ENCODE data around the gene LRP1B.

Gene LRP1B

DNA sequence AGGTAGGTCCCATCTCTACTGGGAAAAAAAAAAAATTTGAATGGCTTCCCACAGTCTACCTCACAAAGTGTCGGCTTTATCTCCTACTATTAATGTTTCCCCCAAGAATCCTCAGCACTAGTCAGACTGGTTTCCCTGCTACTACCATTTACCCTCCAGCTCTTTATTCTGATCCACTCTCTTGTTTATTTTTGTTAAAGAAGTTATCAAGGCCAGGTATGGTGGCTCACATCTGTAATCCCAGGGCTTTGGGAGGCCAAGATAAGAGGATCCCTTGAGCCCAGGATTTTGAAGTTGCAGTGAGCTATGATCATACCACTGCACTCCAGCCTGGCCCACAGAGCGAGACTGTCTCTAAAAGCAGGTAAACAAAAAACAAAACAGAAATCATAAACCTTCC is 1275.3 kb downstream of the LRP1B start:
- ATAC-seq = no peak
- TF ChIP-seq RARB (CRISPR knock-in tag; IDR thresholded peaks at IDR 0.05) (no peak), ZC3H10 (CRISPR knock-in tag; IDR thresholded peaks at IDR 0.05) (no peak), BACH2 (CRISPR knock-in tag; IDR thresholded peaks at IDR 0.05; ENCODE audit: borderline replicate concordance) (no peak)

DNA sequence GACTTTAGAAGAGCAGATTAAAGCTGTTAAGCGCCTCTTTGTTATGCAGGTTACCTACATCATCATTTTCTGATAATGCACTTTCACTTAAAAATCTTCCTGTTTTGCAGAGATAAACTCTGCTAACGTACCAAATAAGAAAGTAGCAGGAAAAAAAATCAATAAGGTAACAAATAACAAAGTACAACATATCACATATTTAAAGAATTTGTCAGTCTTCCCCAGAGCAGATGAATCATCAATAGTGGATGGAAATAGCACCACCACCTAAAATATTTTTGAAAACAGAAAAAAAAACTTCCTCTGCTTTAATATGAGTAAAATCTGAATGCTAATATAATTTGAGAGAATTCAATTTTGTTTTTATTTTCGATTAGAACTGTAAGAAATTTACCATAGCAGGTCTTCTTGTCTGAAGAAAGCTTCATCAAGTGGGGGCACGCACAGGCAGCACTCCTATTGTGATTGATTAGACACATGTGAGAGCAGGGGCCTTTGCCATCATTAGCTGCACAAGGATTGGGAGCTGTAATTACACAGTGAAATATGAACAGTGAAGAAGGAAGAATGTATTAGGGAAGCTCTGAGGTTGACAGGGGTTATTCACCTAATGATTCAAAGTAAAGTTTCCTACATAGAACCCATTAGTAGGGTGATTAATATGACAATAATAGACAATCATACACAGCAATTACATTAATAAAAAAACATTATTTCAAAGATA is 1279.4 kb downstream of the LRP1B start:
- no peak for ATAC-seq
- TF ChIP-seq ZNF8 (CRISPR knock-in tag; IDR thresholded peaks at IDR 0.05) (no peak), ESRRG (CRISPR knock-in tag; IDR thresholded peaks at IDR 0.05) (no peak), ZFP3 (CRISPR knock-in tag; IDR thresholded peaks at IDR 0.05) (no peak), ZNF565 (CRISPR knock-in tag; conservative IDR thresholded peaks at IDR 0.05; ENCODE audit: low read depth) (no peak), BACH2 (CRISPR knock-in tag; IDR thresholded peaks at IDR 0.05; ENCODE audit: borderline replicate concordance) (no peak), ZFP30 (CRISPR knock-in tag; IDR thresholded peaks at IDR 0.05) (no peak), OSR1 (CRISPR knock-in tag; IDR thresholded peaks at IDR 0.05) (no peak), RARB (CRISPR knock-in tag; IDR thresholded peaks at IDR 0.05) (no peak), PPARA (CRISPR knock-in tag; IDR thresholded peaks at IDR 0.05; ENCODE audit: borderline replicate concordance) (no peak)
- TF ChIP-seq, protein P1, sequence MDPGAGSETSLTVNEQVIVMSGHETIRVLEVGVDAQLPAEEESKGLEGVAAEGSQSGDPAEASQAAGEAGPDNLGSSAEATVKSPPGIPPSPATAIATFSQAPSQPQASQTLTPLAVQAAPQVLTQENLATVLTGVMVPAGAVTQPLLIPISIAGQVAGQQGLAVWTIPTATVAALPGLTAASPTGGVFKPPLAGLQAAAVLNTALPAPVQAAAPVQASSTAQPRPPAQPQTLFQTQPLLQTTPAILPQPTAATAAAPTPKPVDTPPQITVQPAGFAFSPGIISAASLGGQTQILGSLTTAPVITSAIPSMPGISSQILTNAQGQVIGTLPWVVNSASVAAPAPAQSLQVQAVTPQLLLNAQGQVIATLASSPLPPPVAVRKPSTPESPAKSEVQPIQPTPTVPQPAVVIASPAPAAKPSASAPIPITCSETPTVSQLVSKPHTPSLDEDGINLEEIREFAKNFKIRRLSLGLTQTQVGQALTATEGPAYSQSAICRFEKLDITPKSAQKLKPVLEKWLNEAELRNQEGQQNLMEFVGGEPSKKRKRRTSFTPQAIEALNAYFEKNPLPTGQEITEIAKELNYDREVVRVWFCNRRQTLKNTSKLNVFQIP (CRISPR knock-in tag; IDR thresholded peaks at IDR 0.05; ENCODE audit: borderline replicate concordance, low read depth) = no peak
- TF ChIP-seq, protein P2, sequence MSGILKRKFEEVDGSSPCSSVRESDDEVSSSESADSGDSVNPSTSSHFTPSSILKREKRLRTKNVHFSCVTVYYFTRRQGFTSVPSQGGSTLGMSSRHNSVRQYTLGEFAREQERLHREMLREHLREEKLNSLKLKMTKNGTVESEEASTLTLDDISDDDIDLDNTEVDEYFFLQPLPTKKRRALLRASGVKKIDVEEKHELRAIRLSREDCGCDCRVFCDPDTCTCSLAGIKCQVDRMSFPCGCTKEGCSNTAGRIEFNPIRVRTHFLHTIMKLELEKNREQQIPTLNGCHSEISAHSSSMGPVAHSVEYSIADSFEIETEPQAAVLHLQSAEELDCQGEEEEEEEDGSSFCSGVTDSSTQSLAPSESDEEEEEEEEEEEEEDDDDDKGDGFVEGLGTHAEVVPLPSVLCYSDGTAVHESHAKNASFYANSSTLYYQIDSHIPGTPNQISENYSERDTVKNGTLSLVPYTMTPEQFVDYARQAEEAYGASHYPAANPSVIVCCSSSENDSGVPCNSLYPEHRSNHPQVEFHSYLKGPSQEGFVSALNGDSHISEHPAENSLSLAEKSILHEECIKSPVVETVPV (CRISPR knock-in tag; IDR thresholded peaks at IDR 0.05) = no peak

DNA sequence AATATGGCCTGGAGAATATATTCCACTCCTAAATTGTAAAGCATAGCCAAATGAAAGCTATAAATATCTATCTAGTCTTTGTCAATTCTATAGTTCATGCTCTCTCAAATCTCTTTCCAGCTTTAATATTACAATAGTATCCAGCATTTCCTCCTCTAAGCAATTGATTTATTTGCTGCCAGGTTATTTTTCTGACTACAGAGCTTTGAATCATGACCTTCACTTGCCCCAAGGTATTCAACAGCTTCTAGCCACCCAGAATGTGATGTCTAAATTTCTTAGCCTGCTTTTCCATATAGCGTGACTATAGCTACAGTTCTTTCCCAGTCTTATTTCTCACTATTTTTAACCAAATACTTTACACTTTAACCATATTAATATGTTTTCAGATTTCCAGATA is 1287.6 kb downstream of the LRP1B start:
- TF ChIP-seq ARNTL (CRISPR knock-in tag; IDR thresholded peaks at IDR 0.05; ENCODE audit: borderline replicate concordance, low read depth) (no peak), PPARA (CRISPR knock-in tag; IDR thresholded peaks at IDR 0.05; ENCODE audit: borderline replicate concordance) (no peak), BACH2 (CRISPR knock-in tag; IDR thresholded peaks at IDR 0.05; ENCODE audit: borderline replicate concordance) (no peak), ISL1 (CRISPR knock-in tag; IDR thresholded peaks at IDR 0.05) (no peak), ZNF565 (CRISPR knock-in tag; conservative IDR thresholded peaks at IDR 0.05; ENCODE audit: low read depth) (no peak)
- TF ChIP-seq, protein P1 (CRISPR knock-in tag; IDR thresholded peaks at IDR 0.05; ENCODE audit: borderline replicate concordance, low read depth) = no peak
- no peak for ATAC-seq

DNA sequence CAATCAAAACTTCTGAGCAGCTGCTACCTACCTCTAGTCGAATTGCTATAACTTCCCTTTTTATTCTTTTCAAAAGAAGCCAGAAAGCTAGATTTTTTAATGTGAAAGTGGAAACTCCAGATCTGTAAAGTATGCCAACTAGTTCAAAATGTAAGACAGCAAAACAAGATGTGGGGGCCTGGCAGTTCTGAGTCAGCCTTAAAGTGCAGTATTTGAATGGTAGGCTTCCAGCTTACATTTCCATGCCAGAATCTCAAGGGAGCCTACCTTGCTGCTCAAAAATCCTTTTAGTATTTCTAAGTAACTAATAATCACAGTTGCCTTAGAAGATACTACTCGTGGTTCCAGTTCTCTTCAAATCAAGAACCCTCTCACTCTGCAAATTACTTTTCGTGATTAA is 1288.7 kb downstream of the LRP1B start:
- TF ChIP-seq PPARA (CRISPR knock-in tag; IDR thresholded peaks at IDR 0.05; ENCODE audit: borderline replicate concordance) (no peak), RARB (CRISPR knock-in tag; IDR thresholded peaks at IDR 0.05) (no peak)
- TF ChIP-seq, protein P3, sequence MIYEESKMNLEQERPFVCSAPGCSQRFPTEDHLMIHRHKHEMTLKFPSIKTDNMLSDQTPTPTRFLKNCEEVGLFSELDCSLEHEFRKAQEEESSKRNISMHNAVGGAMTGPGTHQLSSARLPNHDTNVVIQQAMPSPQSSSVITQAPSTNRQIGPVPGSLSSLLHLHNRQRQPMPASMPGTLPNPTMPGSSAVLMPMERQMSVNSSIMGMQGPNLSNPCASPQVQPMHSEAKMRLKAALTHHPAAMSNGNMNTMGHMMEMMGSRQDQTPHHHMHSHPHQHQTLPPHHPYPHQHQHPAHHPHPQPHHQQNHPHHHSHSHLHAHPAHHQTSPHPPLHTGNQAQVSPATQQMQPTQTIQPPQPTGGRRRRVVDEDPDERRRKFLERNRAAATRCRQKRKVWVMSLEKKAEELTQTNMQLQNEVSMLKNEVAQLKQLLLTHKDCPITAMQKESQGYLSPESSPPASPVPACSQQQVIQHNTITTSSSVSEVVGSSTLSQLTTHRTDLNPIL (CRISPR knock-in tag; IDR thresholded peaks at IDR 0.05; ENCODE audit: low read depth) = no peak
- no peak for ATAC-seq

DNA sequence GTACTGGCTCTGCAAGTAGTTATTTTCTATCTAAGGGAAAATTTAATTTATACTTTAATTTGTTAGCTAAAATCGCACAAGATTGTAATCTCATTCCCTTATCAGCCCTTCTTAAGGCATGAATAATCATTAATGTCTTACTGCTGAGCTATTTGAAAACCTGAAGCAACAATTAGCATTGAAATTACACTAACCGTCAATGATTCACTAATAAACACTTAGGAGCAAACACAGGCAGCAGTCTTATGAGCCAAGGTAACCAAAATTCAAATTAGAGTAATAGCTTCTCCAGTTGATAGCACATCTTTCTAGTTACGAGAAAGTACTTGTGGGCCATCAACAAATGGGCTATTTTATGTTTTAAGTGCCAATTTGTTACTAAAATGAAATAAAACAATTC is 1289.7 kb downstream of the LRP1B start:
- no peak for ATAC-seq
- TF ChIP-seq GLIS3 (CRISPR knock-in tag; IDR thresholded peaks at IDR 0.05) = no peak
- no peak for TF ChIP-seq ESRRG (CRISPR knock-in tag; IDR thresholded peaks at IDR 0.05)
- TF ChIP-seq ARNTL (CRISPR knock-in tag; IDR thresholded peaks at IDR 0.05; ENCODE audit: borderline replicate concordance, low read depth) = no peak
- TF ChIP-seq, protein P4, sequence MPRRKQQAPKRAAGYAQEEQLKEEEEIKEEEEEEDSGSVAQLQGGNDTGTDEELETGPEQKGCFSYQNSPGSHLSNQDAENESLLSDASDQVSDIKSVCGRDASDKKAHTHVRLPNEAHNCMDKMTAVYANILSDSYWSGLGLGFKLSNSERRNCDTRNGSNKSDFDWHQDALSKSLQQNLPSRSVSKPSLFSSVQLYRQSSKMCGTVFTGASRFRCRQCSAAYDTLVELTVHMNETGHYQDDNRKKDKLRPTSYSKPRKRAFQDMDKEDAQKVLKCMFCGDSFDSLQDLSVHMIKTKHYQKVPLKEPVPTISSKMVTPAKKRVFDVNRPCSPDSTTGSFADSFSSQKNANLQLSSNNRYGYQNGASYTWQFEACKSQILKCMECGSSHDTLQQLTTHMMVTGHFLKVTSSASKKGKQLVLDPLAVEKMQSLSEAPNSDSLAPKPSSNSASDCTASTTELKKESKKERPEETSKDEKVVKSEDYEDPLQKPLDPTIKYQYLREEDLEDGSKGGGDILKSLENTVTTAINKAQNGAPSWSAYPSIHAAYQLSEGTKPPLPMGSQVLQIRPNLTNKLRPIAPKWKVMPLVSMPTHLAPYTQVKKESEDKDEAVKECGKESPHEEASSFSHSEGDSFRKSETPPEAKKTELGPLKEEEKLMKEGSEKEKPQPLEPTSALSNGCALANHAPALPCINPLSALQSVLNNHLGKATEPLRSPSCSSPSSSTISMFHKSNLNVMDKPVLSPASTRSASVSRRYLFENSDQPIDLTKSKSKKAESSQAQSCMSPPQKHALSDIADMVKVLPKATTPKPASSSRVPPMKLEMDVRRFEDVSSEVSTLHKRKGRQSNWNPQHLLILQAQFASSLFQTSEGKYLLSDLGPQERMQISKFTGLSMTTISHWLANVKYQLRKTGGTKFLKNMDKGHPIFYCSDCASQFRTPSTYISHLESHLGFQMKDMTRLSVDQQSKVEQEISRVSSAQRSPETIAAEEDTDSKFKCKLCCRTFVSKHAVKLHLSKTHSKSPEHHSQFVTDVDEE (CRISPR knock-in tag; IDR thresholded peaks at IDR 0.05) = no peak
- no peak for TF ChIP-seq ZFP30 (CRISPR knock-in tag; IDR thresholded peaks at IDR 0.05)
- TF ChIP-seq, protein P5, sequence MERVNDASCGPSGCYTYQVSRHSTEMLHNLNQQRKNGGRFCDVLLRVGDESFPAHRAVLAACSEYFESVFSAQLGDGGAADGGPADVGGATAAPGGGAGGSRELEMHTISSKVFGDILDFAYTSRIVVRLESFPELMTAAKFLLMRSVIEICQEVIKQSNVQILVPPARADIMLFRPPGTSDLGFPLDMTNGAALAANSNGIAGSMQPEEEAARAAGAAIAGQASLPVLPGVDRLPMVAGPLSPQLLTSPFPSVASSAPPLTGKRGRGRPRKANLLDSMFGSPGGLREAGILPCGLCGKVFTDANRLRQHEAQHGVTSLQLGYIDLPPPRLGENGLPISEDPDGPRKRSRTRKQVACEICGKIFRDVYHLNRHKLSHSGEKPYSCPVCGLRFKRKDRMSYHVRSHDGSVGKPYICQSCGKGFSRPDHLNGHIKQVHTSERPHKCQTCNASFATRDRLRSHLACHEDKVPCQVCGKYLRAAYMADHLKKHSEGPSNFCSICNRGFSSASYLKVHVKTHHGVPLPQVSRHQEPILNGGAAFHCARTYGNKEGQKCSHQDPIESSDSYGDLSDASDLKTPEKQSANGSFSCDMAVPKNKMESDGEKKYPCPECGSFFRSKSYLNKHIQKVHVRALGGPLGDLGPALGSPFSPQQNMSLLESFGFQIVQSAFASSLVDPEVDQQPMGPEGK (CRISPR knock-in tag; IDR thresholded peaks at IDR 0.05; ENCODE audit: borderline replicate concordance) = no peak
- no peak for TF ChIP-seq RARB (CRISPR knock-in tag; IDR thresholded peaks at IDR 0.05)
- no peak for TF ChIP-seq CSDC2 (CRISPR knock-in tag; IDR thresholded peaks at IDR 0.05)
- TF ChIP-seq ISL1 (CRISPR knock-in tag; IDR thresholded peaks at IDR 0.05) = no peak
- TF ChIP-seq, protein P3 (CRISPR knock-in tag; IDR thresholded peaks at IDR 0.05; ENCODE audit: low read depth) = no peak
- no peak for TF ChIP-seq TCF4 (CRISPR knock-in tag; IDR thresholded peaks at IDR 0.05; ENCODE audit: borderline replicate concordance)
- no peak for TF ChIP-seq ZNF70 (CRISPR knock-in tag; IDR thresholded peaks at IDR 0.05)
- TF ChIP-seq ZNF8 (CRISPR knock-in tag; IDR thresholded peaks at IDR 0.05) = no peak

All from SK-N-SH treated with all-trans-retinoic acid at 6 μM for 48 hours (cell line).